Stimulated activated memory B cell treated with anti-CD40 and anti-IgM and Interleukin-4, amounts not matched to agents 10 μg/mL and 1 μg/mL and 100 μg/mL, for 72 hours (primary cell): ENCODE data around the gene COL9A2.

Experiments used
- ATAC-seq: fragments of 150-1000 bp; cut with Tn5 transposase; 2 replicates; pipeline ENCODE4 v1.10.0; 2021
- H3K27ac Mint-ChIP-seq: one replicate; pipeline ENCODE4 v1.8.0; 2022; ENCODE audit warnings: mild to moderate bottlenecking, mixed read lengths
- H3K27me3 Mint-ChIP-seq: one replicate; pipeline ENCODE4 v1.8.0; 2022; ENCODE audit warnings: mixed read lengths
- H3K36me3 Mint-ChIP-seq: one replicate; pipeline ENCODE4 v1.8.0; 2022; ENCODE audit warnings: mixed read lengths
- H3K4me1 Mint-ChIP-seq: one replicate; pipeline ENCODE4 v1.8.0; 2022; ENCODE audit warnings: mixed read lengths
- H3K4me3 Mint-ChIP-seq: one replicate; pipeline ENCODE4 v1.8.0; 2022; ENCODE audit warnings: mild to moderate bottlenecking, moderate library complexity, mixed read lengths
- H3K9me3 Mint-ChIP-seq: one replicate; pipeline ENCODE4 v1.8.0; 2022; ENCODE audit warnings: mixed read lengths

Gene COL9A2

GRCh38 chr1:40301066-40301465, 16.0 kb downstream of the COL9A2 start:
- H3K36me3 Mint-ChIP-seq = peaks cover 19% of the 10 kb centered on the region
- no peak overlapping the region for H3K27ac Mint-ChIP-seq
- no peaks in the 10 kb centered on the region for H3K4me1 Mint-ChIP-seq
- H3K27me3 Mint-ChIP-seq = no peaks in the 10 kb centered on the region
- no peaks in the 10 kb centered on the region for H3K9me3 Mint-ChIP-seq
- no peak for ATAC-seq
- H3K4me3 Mint-ChIP-seq = no peak overlapping the region

- no peaks in the 10 kb centered on the region for H3K4me1 Mint-ChIP-seq
- H3K9me3 Mint-ChIP-seq = no peaks in the 10 kb centered on the region
- H3K27ac Mint-ChIP-seq = no peak overlapping the region
- H3K27me3 Mint-ChIP-seq = no peaks in the 10 kb centered on the region
- H3K4me3 Mint-ChIP-seq = no peak overlapping the region
- ATAC-seq = no peak
- H3K36me3 Mint-ChIP-seq = peaks cover 19% of the 10 kb centered on the region
These were observed 16.4 kb downstream of the COL9A2 start for GRCh38 chr1:40300651-40301050.

GRCh38 chr1:40300249-40300567, 16.9 kb downstream of the COL9A2 start:
- ATAC-seq = no peak
- Mint-ChIP-seq H3K4me3 (no peak overlapping the region), H3K27me3 (no peaks in the 10 kb centered on the region), H3K27ac (no peak overlapping the region), H3K9me3 (no peaks in the 10 kb centered on the region), H3K36me3 (peaks cover 23% of the 10 kb centered on the region), H3K4me1 (no peaks in the 10 kb centered on the region)

GRCh38 chr1:40299366-40300248, 17.5 kb downstream of the COL9A2 start:
- no peak overlapping the region for H3K27ac Mint-ChIP-seq
- no peak overlapping the region for H3K4me3 Mint-ChIP-seq
- ATAC-seq = no peak
- peaks cover 29% of the 10 kb centered on the region for H3K36me3 Mint-ChIP-seq
- H3K9me3 Mint-ChIP-seq = no peaks in the 10 kb centered on the region
- no peaks in the 10 kb centered on the region for H3K4me1 Mint-ChIP-seq
- H3K27me3 Mint-ChIP-seq = no peaks in the 10 kb centered on the region

- Mint-ChIP-seq H3K4me3 (no peak overlapping the region), H3K27me3 (no peaks in the 10 kb centered on the region), H3K36me3 (peaks cover 42% of the 10 kb centered on the region), H3K27ac (peak overlapping the region; percentile 34), H3K4me1 (peaks cover 6% of the 10 kb centered on the region), H3K9me3 (no peaks in the 10 kb centered on the region)
- no peak for ATAC-seq
These were observed 25.8 kb downstream of the COL9A2 start for GRCh38 chr1:40291293-40291692.

- Mint-ChIP-seq H3K9me3 (no peaks in the 10 kb centered on the region), H3K4me3 (no peak overlapping the region), H3K4me1 (no peaks in the 10 kb centered on the region), H3K36me3 (peaks cover 30% of the 10 kb centered on the region), H3K27me3 (no peaks in the 10 kb centered on the region), H3K27ac (no peak overlapping the region)
- no peak for ATAC-seq
These were observed 35.2 kb downstream of the COL9A2 start for GRCh38 chr1:40281853-40282252.

GRCh38 chr1:40276122-40276521, 41.0 kb downstream of the COL9A2 start:
- Mint-ChIP-seq H3K27ac (no peak overlapping the region), H3K4me3 (no peak overlapping the region)
- no peak for ATAC-seq

GRCh38 chr1:40274331-40274730, 42.8 kb downstream of the COL9A2 start:
- Mint-ChIP-seq H3K9me3 (no peaks in the 10 kb centered on the region), H3K36me3 (peaks cover 45% of the 10 kb centered on the region), H3K4me1 (peaks cover 9% of the 10 kb centered on the region), H3K4me3 (no peak overlapping the region), H3K27me3 (no peaks in the 10 kb centered on the region), H3K27ac (no peak overlapping the region)
- ATAC-seq = no peak

More at GRCh38 chr1:40276122-40276521, 41.0 kb downstream of the COL9A2 start:
- H3K27me3 Mint-ChIP-seq = no peaks in the 10 kb centered on the region
- H3K9me3 Mint-ChIP-seq = no peaks in the 10 kb centered on the region
- peaks cover 9% of the 10 kb centered on the region for H3K4me1 Mint-ChIP-seq
- H3K36me3 Mint-ChIP-seq = peaks cover 42% of the 10 kb centered on the region

GRCh38 chr1:40273547-40274166, 43.4 kb downstream of the COL9A2 start:
- H3K27ac Mint-ChIP-seq = no peak overlapping the region
- no peak overlapping the region for H3K4me3 Mint-ChIP-seq
- peaks cover 9% of the 10 kb centered on the region for H3K4me1 Mint-ChIP-seq
- H3K27me3 Mint-ChIP-seq = no peaks in the 10 kb centered on the region
- no peaks in the 10 kb centered on the region for H3K9me3 Mint-ChIP-seq
- H3K36me3 Mint-ChIP-seq = peaks cover 45% of the 10 kb centered on the region
- ATAC-seq = no peak

- Mint-ChIP-seq H3K27me3 (no peaks in the 10 kb centered on the region), H3K27ac (no peak overlapping the region), H3K36me3 (peaks cover 45% of the 10 kb centered on the region), H3K4me1 (peaks cover 9% of the 10 kb centered on the region), H3K4me3 (no peak overlapping the region), H3K9me3 (no peaks in the 10 kb centered on the region)
- no peak for ATAC-seq
These were observed 44.4 kb downstream of the COL9A2 start for GRCh38 chr1:40272653-40273213.

GRCh38 chr1:40270152-40270834, 46.8 kb downstream of the COL9A2 start:
- H3K36me3 Mint-ChIP-seq = peaks cover 39% of the 10 kb centered on the region
- no peaks in the 10 kb centered on the region for H3K9me3 Mint-ChIP-seq
- H3K27ac Mint-ChIP-seq = peak overlapping the region; percentile 12
- no peaks in the 10 kb centered on the region for H3K27me3 Mint-ChIP-seq
- peaks cover 9% of the 10 kb centered on the region for H3K4me1 Mint-ChIP-seq
- ATAC-seq = no peak
- no peak overlapping the region for H3K4me3 Mint-ChIP-seq

- peaks cover 33% of the 10 kb centered on the region for H3K36me3 Mint-ChIP-seq
These were observed 48.9 kb downstream of the COL9A2 start for GRCh38 chr1:40268211-40268610.

GRCh38 chr1:40267767-40268187, 49.3 kb downstream of the COL9A2 start:
- Mint-ChIP-seq H3K9me3 (no peaks in the 10 kb centered on the region), H3K27me3 (no peaks in the 10 kb centered on the region), H3K4me1 (peaks cover 13% of the 10 kb centered on the region), H3K4me3 (no peak overlapping the region), H3K36me3 (peaks cover 33% of the 10 kb centered on the region), H3K27ac (no peak overlapping the region)
- ATAC-seq = no peak

More at GRCh38 chr1:40268211-40268610, 48.9 kb downstream of the COL9A2 start:
- Mint-ChIP-seq H3K4me3 (no peak overlapping the region), H3K4me1 (peaks cover 11% of the 10 kb centered on the region), H3K9me3 (no peaks in the 10 kb centered on the region), H3K27ac (no peak overlapping the region), H3K27me3 (no peaks in the 10 kb centered on the region)
- ATAC-seq = no peak

GRCh38 chr1:40266786-40267535, 50.1 kb downstream of the COL9A2 start:
- peaks cover 33% of the 10 kb centered on the region for H3K36me3 Mint-ChIP-seq
- no peaks in the 10 kb centered on the region for H3K27me3 Mint-ChIP-seq
- no peak for ATAC-seq
- H3K4me1 Mint-ChIP-seq = peaks cover 10% of the 10 kb centered on the region
- no peak overlapping the region for H3K27ac Mint-ChIP-seq
- H3K9me3 Mint-ChIP-seq = no peaks in the 10 kb centered on the region
- no peak overlapping the region for H3K4me3 Mint-ChIP-seq

- Mint-ChIP-seq H3K4me1 (peaks cover 10% of the 10 kb centered on the region), H3K27ac (no peak overlapping the region), H3K27me3 (no peaks in the 10 kb centered on the region), H3K36me3 (peaks cover 41% of the 10 kb centered on the region), H3K4me3 (no peak overlapping the region), H3K9me3 (no peaks in the 10 kb centered on the region)
- ATAC-seq = no peak
These were observed 51.2 kb downstream of the COL9A2 start for GRCh38 chr1:40265919-40266318.
